DND-41 (cell line): Measurements from ENCODE around the gene CTNNAL1.
"Not testable (repeated sequence)": the region's sequence is repeated elsewhere in the genome, so short reads cannot be mapped to it uniquely, and the experiment has no call there.

Experiments
- ATAC-seq: fragments of 200-7000 bp; cut with Tn5 transposase; 3 replicates; pipeline ENCODE4 v1.9.1; 2021; ENCODE audit warnings: low read depth; ENCODE audit not compliant: insufficient read depth
- DNase-seq: peaks from one replicate; pipeline ENCODE4 v3.0.0-alpha.2; 2020
- H2AFZ ChIP-seq: 2 replicates; pipeline ENCODE4 v1.6.0; 2012; ENCODE audit warnings: low read depth, low read length
- H3K27ac ChIP-seq: 2 replicates; pipeline ENCODE4 v1.5.1; 2012; ENCODE audit warnings: low read length, inconsistent platforms
- H3K27me3 ChIP-seq: fragments of 200-600 bp; sonication (generic); 2 replicates; pipeline ENCODE4 v1.6.0; 2012; ENCODE audit warnings: low read length, mild to moderate bottlenecking, inconsistent platforms; ENCODE audit not compliant: insufficient read depth, poor library complexity
- H3K36me3 ChIP-seq: 2 replicates; pipeline ENCODE4 v1.5.1; 2012; ENCODE audit warnings: low read length, inconsistent platforms; ENCODE audit not compliant: insufficient read depth
- H3K4me1 ChIP-seq: 2 replicates; pipeline ENCODE4 v1.5.1; 2012; ENCODE audit warnings: mild to moderate bottlenecking, low read length; ENCODE audit not compliant: insufficient read depth
- H3K4me2 ChIP-seq: 2 replicates; pipeline ENCODE4 v1.6.0; 2012; ENCODE audit warnings: mild to moderate bottlenecking, moderate library complexity, low read length, inconsistent platforms; ENCODE audit not compliant: insufficient read depth
- H3K4me3 ChIP-seq, 2 experiments: fragments of 200-600 bp in 1 of 2; shearing (Covaris generic) in 1 of 2; 2 replicates each; pipeline ENCODE4 v1.5.1; 2012 to 2016; ENCODE audit warnings: inconsistent platforms in 2 of 2, low read length in 2 of 2, mild to moderate bottlenecking in 2 of 2, low read depth in 1 of 2, moderate library complexity in 1 of 2
- H3K79me2 ChIP-seq: 2 replicates; pipeline ENCODE4 v1.6.0; 2012; ENCODE audit warnings: low read length, inconsistent platforms; ENCODE audit not compliant: insufficient read depth
- H3K9ac ChIP-seq: 2 replicates; pipeline ENCODE4 v1.6.0; 2012; ENCODE audit warnings: low read depth, mild to moderate bottlenecking, inconsistent platforms, low read length, moderate library complexity
- H3K9me3 ChIP-seq: 2 replicates; pipeline ENCODE4 v1.5.1; 2012; ENCODE audit warnings: low read length, moderate library complexity, mild to moderate bottlenecking, inconsistent platforms; ENCODE audit not compliant: insufficient read depth, severe bottlenecking
- H4K20me1 ChIP-seq: 2 replicates; pipeline ENCODE4 v1.6.0; 2012; ENCODE audit warnings: low read length; ENCODE audit not compliant: insufficient read depth
- EZH2 ChIP-seq: IDR thresholded peaks from 3 replicates; pipeline ENCODE4 v1.6.1; 2012; ENCODE audit warnings: borderline replicate concordance, low read depth, mild to moderate bottlenecking, moderate library complexity, low read length, inconsistent platforms; ENCODE audit not compliant: severe bottlenecking
- TF ChIP-seq, protein P1 (sequence below): IDR thresholded peaks from 2 replicates; pipeline ENCODE4 v1.5.1; 2012; ENCODE audit warnings: borderline replicate concordance, low read length, moderate library complexity, mild to moderate bottlenecking; ENCODE audit not compliant: poor library complexity, severe bottlenecking; ENCODE audit errors: extremely low read depth

Gene CTNNAL1

GRCh38 chr9:108903420-108904103 is 109.7 kb downstream of the CTNNAL1 start:
- Histone ChIP-seq H3K9me3 (no peaks in the 10 kb centered on the region), H3K27ac (no peak overlapping the region), H3K9ac (no peak overlapping the region), H3K4me1 (no peaks in the 10 kb centered on the region), H3K79me2 (no peaks in the 10 kb centered on the region), H3K4me3 (no peak overlapping the region), H4K20me1 (no peaks in the 10 kb centered on the region), H3K27me3 (no peaks in the 10 kb centered on the region), H3K36me3 (peaks cover 84% of the 10 kb centered on the region), H2AFZ (no peak overlapping the region), H3K4me2 (no peak overlapping the region)
- DNase-seq (no peak), ATAC-seq (no peak)
- TF ChIP-seq, protein P1, sequence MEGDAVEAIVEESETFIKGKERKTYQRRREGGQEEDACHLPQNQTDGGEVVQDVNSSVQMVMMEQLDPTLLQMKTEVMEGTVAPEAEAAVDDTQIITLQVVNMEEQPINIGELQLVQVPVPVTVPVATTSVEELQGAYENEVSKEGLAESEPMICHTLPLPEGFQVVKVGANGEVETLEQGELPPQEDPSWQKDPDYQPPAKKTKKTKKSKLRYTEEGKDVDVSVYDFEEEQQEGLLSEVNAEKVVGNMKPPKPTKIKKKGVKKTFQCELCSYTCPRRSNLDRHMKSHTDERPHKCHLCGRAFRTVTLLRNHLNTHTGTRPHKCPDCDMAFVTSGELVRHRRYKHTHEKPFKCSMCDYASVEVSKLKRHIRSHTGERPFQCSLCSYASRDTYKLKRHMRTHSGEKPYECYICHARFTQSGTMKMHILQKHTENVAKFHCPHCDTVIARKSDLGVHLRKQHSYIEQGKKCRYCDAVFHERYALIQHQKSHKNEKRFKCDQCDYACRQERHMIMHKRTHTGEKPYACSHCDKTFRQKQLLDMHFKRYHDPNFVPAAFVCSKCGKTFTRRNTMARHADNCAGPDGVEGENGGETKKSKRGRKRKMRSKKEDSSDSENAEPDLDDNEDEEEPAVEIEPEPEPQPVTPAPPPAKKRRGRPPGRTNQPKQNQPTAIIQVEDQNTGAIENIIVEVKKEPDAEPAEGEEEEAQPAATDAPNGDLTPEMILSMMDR, result no peak
- no peak for TF ChIP-seq EZH2

DNA sequence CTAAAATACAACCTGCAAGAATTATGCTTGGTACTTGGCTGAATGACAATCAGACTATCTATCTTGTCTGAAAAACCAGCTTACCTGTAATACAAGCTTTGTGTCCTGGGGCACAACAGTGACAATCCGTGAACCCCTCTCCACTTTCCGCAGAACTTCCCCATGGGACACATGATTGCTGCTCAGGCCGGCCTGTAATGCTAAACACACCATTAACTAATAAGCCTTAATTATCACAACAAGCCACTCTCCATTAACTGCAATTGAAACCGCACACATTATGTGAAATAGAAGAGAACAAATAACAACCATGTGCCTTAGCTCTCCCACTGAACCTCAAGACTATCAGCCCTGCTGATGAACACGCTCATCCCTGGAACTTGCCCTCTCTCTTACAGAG is 113.1 kb downstream of the CTNNAL1 start:
- no peaks in the 10 kb centered on the region for H3K4me1 ChIP-seq
- ATAC-seq (no peak), DNase-seq (no peak)
- H4K20me1 ChIP-seq, result no peaks in the 10 kb centered on the region
- TF ChIP-seq, protein P1, result no peak
- no peak for TF ChIP-seq EZH2
- H3K79me2 ChIP-seq, result no peaks in the 10 kb centered on the region
- no peak overlapping the region for H3K4me2 ChIP-seq
- no peaks in the 10 kb centered on the region for H3K27me3 ChIP-seq
- H2AFZ ChIP-seq, result no peak overlapping the region
- peaks cover 82% of the 10 kb centered on the region for H3K36me3 ChIP-seq
- H3K27ac ChIP-seq, result no peak overlapping the region
- no peak overlapping the region for H3K4me3 ChIP-seq
- H3K9ac ChIP-seq, result no peak overlapping the region
- H3K9me3 ChIP-seq, result no peaks in the 10 kb centered on the region

DNA sequence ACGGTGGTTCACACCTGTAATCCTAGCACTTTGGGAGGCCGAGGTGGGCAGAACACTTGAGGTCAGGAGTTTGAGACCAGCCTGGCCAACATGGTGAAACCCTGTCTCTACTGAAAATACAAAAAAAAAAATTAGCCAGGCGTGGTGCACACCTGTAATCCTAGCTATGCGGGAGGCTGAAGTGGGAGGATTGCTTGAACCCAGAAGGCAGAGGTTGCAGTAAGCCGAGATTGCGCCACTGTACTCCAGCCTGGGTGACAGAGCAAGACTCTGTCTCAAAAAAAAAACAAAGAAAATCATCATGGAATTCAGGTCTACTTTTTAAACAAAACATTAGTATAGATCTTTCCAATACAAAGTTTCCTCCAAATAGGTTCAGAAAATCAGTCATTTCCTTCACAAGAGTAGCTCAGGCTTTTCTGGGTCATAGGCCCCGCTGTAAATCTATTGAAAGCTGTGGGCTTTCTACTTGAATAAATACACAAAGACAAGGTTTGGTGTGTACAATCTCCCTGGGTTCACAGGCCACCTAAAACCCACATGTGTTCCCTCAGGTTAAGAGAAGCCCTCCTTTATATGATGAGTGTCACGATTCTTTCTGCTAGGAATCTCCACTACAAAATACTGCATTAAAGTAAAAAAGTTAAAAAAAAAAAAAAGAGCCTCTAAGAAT is 114.1 kb downstream of the CTNNAL1 start:
- DNase-seq, H4K20me1 ChIP-seq, H2AFZ ChIP-seq, H3K4me3 ChIP-seq, H3K27ac ChIP-seq, ATAC-seq, H3K4me1 ChIP-seq, H3K27me3 ChIP-seq, H3K79me2 ChIP-seq, H3K4me2 ChIP-seq, H3K9me3 ChIP-seq, H3K9ac ChIP-seq: not testable (repeated sequence)
- peaks cover 81% of the 10 kb centered on the region for H3K36me3 ChIP-seq

GRCh38 chr9:108897324-108898096 is 115.8 kb downstream of the CTNNAL1 start:
- H3K79me2 ChIP-seq, result no peaks in the 10 kb centered on the region
- H4K20me1 ChIP-seq, result no peaks in the 10 kb centered on the region
- no peak overlapping the region for H3K4me3 ChIP-seq
- no peak for DNase-seq
- H3K27me3 ChIP-seq, result no peaks in the 10 kb centered on the region
- H3K4me2 ChIP-seq, result no peak overlapping the region
- no peak overlapping the region for H3K9ac ChIP-seq
- ATAC-seq, result no peak
- no peak for TF ChIP-seq EZH2
- TF ChIP-seq, protein P1, result no peak
- peaks cover 80% of the 10 kb centered on the region for H3K36me3 ChIP-seq
- no peaks in the 10 kb centered on the region for H3K4me1 ChIP-seq
- H3K9me3 ChIP-seq, result no peaks in the 10 kb centered on the region
- no peak overlapping the region for H2AFZ ChIP-seq
- H3K27ac ChIP-seq, result no peak overlapping the region
